ENCODE data around the gene CLEC14A.

CLEC14A gene

GRCh38 chr14:38255673-38256532, at the start of gene CLEC14A:
Gene CLEC14A (minus strand): TSS chr14:38256093. CDS start chr14:38256022, 71 bp downstream.
- DNase-seq, result no peak

GRCh38 chr14:38302966-38303365, 47.1 kb upstream of the CLEC14A start:
- DNase-seq, result no peak

GRCh38 chr14:38302034-38302433, 46.1 kb upstream of the CLEC14A start:
- no peak for DNase-seq

- DNase-seq, result no peak
Observed at GRCh38 chr14:38297681-38298080, 41.8 kb upstream of the CLEC14A start.

GRCh38 chr14:38291681-38292467, 36.0 kb upstream of the CLEC14A start:
- DNase-seq, result no peak

- no peak for DNase-seq
Observed at GRCh38 chr14:38290601-38291188, 34.8 kb upstream of the CLEC14A start.

- no peak for DNase-seq
Observed at GRCh38 chr14:38286452-38286851, 30.6 kb upstream of the CLEC14A start.

- no peak for DNase-seq
Observed at GRCh38 chr14:38285962-38286361, 30.1 kb upstream of the CLEC14A start.

GRCh38 chr14:38282936-38283335, 27.0 kb upstream of the CLEC14A start:
- no peak for DNase-seq

- DNase-seq, result no peak
Observed at GRCh38 chr14:38280081-38280480, 24.2 kb upstream of the CLEC14A start.

- no peak for DNase-seq
Observed at GRCh38 chr14:38279572-38279971, 23.7 kb upstream of the CLEC14A start.

- no peak for DNase-seq
Observed at GRCh38 chr14:38278035-38278434, 22.1 kb upstream of the CLEC14A start.

GRCh38 chr14:38262844-38263243, 7.0 kb upstream of the CLEC14A start:
- no peak for DNase-seq

GRCh38 chr14:38261620-38262019, 5.7 kb upstream of the CLEC14A start:
- no peak for DNase-seq

GRCh38 chr14:38257507-38257906, 1.6 kb upstream of the CLEC14A start:
- DNase-seq, result no peak

GRCh38 chr14:38256533-38256840, 594 bp upstream of the CLEC14A start:
- DNase-seq, result no peak

GRCh38 chr14:38255408-38255672, 553 bp downstream of the CLEC14A start:
- no peak for DNase-seq

GRCh38 chr14:38254571-38255407, 1.1 kb downstream of the CLEC14A start:
- no peak for DNase-seq

- DNase-seq, result no peak
Observed at GRCh38 chr14:38253676-38254075, 2.2 kb downstream of the CLEC14A start.

- DNase-seq, result no peak
Observed at GRCh38 chr14:38252066-38252710, 3.7 kb downstream of the CLEC14A start.

- no peak for DNase-seq
Observed at GRCh38 chr14:38250331-38250730, 5.6 kb downstream of the CLEC14A start.

GRCh38 chr14:38248321-38249028, 7.4 kb downstream of the CLEC14A start:
- DNase-seq, result no peak

Measured in activated CD4-positive, alpha-beta T cell treated with anti-CD3 and anti-CD28 coated beads, Interleukin-2, amount 50 U/mL, for 4 hours (primary cell).